GM21786 (cell line): ENCODE measurements around the gene RABGAP1L.
"Not testable (repeated sequence)": the region's sequence is repeated elsewhere in the genome, so short reads cannot be mapped to it uniquely, and the experiment has no call there.

Source experiments
- ATAC-seq: cut with Tn5 transposase; IDR thresholded peaks from one replicate; pipeline ENCODE4 v1.9.1; 2021; ENCODE audit not compliant: unreplicated experiment

Gene RABGAP1L

DNA sequence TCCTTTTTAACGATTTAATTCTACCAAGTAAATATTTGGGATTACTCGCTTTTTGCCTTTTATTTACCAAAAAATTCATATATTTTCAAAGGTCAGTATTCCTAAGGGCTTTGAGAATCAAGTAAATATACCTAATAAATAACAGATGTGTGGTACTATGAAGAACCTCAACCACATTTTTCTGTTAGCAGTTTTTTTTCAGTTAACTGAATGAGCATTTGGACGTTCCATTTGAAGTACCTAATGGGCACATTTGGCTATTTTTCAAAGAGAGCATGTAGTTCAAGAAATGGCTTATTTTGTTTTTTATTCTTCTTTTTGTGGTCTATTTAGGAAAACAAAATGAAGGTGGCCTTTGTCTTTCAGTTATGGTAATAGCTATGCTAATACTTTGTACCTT, 541.5 kb downstream of the RABGAP1L start:
- no peak for ATAC-seq

DNA sequence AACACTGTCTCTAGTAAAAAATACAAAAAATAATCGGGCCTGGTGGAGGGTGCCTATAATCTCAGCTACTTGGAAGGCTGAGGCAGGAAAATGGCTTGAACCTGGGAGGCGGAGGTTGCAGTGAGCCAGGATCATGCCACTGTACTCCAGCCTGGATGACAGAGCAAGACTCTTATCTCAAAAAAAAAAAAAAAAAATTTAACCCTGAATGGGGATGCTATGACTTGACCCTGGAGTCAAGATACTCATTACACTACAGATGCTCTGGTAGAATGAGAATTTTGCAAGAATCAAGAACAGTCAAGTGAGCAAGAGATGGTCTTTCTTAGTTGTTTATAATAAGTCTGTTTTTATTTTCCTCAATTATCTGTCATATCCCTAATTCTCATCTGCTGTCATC, 542.2 kb downstream of the RABGAP1L start:
- ATAC-seq, result no peak

DNA sequence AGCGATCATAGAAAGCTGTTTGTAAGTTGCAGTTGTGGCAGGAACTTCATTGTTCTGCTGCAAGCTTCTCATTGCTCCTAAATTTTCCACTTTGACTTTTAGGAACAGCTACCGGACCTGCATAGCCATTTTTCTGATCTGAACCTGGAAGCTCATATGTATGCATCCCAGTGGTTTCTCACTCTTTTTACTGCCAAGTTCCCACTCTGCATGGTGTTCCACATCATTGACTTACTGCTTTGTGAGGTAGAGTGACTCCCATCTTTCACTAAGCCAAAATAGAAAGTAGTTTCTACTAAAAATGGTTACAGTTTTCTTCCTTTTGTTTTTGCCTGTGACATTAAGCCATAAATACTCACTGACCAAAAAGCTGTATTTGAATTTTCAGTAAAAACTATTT, 542.7 kb downstream of the RABGAP1L start:
- no peak for ATAC-seq

DNA sequence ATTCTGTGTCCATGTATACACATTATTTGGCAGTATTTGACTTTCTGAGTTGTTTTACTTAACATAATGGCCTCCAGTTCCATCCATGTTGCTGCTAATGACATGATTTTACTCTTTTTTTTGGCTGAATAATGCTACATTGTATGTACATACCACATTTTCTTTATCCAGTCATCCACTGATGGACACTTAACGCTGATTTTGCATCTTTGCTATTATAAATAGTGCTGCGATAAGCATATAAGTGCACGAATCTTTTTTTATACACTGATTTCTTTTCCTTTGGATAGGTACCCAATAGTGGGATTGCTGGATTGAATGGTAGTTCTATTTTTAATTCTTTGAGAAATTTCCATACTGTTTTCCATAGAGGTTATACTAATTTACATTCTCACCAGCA, 544.0 kb downstream of the RABGAP1L start:
- no peak for ATAC-seq

DNA sequence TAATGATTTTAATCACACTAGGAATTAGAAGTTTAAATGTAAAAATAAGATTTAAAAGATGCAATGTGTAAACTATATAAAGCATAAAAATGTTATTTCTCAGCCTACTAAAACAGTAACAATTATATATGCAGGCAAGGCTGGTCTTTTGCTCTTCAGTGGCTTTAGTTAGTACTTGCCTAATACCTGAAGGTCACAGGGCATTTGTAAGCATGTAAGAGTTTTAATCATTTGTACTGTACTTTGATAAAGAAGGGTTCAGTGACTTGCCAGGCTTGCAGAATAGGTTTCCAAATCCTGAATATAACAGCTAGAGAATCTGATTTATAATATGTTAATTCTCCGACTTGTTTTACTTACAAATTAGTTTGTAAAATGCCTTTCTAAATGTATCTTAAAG, 545.0 kb downstream of the RABGAP1L start:
- no peak for ATAC-seq

DNA sequence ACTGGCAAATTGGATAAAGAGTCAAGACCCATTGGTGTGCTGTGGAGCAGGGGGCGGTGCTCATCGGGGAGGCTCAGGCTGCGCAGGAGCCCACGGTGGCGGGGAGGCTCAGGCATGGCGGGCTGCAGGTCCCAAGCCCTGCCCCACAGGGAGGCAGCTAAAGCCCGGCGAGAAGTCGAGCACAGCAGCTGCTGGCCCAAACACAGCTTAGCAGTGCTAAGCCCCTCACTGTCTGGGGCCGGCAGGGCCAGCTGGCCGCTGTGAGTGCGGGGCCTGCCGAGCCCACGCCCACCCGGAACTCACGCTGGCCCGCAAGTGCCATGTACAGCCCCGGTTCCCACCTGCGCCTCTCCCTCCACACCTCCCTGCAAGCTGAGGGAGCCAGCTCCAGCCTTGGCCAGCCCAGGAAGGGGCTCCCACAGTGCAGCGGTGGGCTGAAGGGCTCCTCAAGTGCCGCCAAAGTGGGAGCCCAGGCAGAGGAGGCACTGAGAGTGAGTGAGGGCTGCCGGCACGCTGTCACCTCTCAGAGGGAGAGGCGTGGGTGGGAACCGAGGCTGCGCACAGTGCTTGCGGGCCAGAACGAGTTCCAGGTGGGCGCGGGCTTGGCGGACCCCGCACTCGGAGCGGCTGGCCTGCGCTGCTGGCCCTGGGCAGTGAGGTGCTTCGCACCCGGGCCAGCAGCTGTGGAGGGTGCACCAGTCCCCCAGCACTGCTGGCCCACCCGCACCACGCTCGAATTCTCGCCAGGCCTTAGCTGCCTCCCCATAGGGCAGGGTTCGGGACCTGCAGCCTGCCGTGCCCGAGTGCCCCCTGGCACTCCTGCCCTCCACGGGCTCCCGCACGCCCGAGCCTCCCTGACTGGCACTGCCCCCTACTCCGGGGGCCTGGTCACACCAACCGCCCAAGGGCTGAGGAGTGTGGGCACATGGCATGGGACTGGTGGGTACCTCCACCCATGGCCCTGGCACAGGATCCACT, 551.8 kb downstream of the RABGAP1L start:
- no peak for ATAC-seq

DNA sequence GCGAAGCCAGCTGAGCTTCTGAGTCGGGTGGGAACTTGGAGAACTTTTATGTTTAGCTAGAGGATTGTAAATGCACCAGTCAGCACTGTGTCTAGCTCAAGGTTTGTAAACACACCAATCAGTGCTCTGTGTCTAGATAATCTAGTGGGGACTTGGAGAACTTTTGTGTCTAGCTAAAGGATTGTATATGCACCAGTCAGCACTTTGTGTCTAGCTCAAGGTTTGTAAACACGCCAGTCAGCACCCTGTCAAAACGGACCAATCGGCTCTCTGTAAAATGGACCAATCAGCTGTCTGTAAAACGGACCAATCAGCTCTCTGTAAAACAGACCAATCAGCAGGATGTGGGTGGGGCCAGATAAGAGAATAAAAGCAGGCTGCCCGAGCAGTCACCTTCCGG, 552.5 kb downstream of the RABGAP1L start:
- ATAC-seq, result not testable (repeated sequence)

DNA sequence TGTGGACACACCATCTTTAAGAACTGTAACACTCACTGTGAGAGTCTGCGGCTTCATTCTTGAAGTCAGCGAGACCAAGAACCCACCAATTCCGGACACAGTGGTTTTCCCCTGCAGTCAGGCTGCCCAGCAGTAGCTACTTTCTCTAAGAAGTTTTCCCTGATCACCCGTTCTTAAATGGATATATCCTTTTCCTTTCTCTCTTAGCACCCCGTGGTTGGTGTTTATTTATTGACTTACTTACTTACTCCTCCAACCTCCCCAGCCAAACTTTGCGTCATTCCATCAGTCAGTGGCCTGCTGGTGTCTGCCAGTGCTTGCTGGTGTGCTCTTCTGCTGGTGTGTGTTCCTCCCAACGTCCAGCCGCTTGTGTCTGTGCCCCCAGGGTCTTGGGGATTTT, 553.2 kb downstream of the RABGAP1L start:
- ATAC-seq, result no peak

DNA sequence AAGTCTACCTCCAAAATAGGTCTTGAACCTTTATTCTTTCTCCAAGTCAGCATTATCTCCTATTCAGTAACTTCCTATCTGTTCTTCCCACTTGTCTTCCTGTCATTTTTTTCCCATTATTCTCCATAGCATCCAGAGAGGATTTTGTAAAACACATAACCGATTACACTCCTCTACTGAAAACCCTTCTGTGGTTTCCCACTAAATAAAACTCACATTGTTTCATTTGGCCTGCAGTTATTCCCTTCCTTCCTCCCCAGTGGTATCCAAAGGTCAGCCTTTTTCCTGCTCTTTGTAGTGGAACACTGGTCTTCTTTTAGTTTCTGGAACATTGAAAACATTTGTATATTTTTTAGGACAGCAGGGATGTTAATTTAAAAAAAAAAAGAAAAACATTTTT, 554.5 kb downstream of the RABGAP1L start:
- ATAC-seq, result no peak

DNA sequence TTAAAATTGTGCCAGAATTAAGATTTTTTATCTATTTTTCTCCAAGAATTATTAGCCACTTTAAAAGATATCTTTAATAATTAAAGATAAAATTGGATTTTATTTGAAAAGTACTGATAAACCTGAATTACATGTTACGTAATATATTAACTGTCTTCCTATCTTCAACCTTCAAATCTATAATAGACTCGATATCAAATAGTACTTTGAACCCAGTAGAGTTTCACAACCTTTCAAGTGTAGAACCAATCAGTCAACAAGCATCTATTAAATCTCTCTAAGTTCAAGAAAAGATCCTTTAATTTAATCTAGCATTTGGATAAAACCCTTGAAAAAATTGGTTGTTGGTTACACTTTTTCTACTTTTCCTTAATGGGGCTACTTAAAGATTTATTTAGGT, 559.9 kb downstream of the RABGAP1L start:
- ATAC-seq, result no peak

DNA sequence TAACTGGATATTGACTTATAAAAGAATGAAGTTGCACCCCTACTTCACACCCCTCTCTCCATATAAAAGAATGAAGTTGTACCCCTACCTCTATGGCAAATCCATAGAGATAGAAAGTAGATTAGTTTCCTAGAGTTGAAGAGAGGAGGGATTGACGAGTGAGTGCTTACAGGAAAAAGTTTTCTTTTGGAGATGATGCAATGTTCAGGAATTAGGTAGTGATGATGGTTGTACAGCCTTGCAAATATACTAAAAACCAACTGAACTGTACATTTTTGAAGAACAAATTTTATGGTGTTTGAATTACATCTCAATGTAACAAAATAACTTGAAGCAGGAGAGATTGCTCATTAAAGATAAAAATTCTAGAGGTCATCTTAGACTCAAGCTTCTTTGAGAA, 561.3 kb downstream of the RABGAP1L start:
- ATAC-seq, result no peak

DNA sequence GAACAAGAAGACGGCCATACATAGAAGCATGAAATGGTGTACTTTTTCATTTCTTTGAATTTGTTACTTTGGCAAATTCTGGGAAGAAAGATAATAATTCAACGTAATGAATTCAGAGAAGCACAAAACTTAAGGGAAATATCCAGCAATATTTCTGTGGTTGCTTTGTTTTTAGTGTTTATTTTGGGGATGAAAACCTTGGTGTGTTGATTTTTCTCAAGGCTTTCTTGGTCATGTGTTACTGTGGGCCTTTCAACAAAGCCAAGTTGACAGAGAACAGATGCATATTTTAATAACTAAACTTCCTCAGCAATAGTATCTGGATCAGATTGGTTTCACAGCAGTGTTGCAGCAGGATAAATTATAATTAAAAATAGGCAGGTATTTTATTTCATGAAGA, 561.9 kb downstream of the RABGAP1L start:
- ATAC-seq, result no peak

DNA sequence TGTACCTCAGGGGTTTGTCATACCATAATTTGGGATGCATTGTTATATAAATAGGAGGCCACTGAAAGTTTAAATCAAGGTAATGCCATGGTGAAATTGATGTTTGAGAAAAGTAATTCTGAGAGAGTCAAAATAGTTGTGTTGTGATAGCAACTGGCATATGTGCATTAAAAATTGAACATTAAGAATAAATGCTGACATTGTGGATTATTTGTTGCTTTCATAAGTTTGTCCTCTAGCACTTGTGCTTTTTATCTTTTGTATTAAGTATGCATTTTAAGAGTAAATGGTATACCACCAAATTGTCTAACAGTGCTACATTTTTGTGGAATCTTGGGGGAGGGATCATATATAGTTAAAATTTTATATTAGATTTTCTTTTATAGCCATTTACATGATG, 564.5 kb downstream of the RABGAP1L start:
- ATAC-seq, result no peak

DNA sequence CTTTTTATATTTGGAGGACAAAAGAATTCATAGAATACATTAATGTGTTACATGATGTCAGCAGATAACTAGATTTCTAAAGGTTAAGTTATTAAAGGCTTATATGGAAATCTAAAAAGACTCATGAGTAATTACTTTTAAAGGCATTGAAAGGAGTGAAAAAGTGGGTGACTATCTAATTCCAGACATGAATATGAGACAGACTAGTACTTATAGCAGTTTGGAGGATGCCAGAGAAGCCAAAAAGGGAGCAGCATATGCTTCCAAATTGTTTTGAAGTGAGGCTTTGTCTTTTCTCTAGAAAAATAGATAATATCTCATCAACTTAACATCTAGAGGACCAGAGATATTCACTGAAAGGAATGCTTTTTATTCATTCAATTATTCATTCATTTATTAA, 564.9 kb downstream of the RABGAP1L start:
- no peak for ATAC-seq

DNA sequence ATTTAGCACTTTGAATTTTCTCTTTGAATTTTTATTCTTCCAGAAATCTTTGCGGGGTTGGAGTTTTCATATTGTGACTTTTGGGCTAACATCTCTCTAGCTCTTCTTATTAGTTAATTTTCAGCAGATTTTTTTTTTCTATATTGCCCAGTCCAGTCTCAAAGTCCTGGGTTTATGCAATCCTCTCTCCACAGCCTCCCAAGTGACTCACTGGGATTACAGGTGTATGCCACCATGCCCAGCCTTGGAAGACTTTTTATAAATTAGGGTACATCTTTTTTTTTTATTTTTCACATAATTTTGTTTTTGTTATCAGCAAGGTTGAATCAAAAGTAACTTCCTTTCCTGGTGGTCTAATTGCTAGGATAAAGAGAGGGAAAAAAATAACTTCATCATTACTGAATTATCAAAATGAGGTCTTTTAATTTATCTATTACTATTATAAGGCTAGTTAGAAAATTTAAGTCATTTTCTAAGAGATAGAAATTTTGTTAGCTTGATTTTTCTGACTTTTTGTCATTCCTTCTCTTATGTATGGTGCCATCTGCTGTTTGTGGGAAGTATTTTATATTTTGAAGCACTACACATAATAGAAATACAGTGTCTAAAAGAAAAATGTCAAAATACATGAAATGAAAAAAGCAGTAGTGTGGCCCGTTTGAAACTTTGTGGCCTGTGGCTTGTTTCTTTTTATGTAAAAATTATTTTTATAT, 567.0 kb downstream of the RABGAP1L start:
- no peak for ATAC-seq

DNA sequence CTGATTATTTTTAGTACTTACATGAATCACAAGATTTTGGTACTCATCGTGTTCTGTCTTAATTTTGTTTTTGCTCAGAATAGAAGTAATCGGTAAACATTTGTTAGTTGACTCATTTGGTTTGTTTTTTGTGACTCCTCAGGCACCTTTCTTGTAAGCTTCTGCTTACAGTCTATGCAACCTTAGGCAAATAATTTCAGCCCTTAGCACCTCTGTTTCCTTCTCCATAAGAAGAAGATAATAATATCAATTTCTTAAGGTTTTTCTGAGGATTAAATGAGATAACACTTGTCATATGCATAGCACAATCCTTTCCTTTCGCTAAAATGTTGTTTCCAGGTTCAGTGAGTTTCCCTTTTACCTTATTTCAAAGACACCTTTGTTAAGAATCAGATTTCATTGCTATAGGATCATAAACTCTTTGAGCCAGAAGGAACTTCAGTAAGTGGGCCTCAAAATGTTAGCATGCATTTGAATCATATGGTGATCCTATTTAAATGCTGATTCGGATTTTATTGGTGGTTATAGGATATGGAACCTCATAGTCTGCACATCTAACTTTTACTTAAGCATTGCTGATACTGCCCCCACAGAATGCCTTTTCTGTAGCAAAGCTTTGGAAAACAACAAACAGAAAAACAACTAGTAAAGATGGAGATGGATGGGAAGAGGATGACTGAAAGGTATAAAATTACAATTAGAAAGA, 567.7 kb downstream of the RABGAP1L start:
- no peak for ATAC-seq

DNA sequence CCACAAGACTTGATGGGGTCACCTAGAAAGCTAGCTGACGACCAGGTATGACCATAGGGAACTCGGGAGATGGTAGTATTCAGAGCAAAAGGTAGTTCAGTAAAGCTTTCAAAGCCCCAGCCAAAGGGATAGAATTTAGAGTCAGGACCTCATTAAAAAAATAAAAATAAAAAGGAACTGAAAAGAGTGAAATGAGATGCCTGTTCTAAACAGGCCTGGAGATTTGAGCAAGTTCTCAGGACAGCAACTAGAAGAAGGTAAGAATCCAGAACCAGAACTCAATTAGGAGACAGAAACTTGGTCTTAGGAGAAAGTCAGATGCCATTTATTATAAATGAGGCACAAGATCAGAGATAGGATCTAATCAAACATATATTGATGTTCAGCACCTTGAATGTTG, 575.0 kb downstream of the RABGAP1L start:
- no peak for ATAC-seq

DNA sequence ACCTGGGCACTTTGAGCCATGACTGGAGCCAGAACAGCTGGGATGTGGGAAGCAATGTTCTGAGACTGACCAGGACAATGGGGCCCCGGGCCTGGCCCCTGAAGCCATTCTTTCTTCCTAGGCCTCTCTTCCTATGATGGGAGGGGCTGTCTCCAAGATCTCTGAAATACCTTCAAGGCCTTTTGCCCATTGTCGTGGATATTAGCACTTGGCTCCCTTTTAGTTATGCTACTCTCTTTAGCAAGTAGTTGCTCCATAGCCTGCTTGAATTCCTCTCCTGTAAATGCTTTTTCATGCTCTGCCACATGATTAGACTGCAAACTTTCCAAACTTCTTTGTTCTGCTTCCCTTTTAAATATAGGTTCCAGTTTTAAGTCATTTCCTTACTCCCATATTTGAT, 577.5 kb downstream of the RABGAP1L start:
- no peak for ATAC-seq

DNA sequence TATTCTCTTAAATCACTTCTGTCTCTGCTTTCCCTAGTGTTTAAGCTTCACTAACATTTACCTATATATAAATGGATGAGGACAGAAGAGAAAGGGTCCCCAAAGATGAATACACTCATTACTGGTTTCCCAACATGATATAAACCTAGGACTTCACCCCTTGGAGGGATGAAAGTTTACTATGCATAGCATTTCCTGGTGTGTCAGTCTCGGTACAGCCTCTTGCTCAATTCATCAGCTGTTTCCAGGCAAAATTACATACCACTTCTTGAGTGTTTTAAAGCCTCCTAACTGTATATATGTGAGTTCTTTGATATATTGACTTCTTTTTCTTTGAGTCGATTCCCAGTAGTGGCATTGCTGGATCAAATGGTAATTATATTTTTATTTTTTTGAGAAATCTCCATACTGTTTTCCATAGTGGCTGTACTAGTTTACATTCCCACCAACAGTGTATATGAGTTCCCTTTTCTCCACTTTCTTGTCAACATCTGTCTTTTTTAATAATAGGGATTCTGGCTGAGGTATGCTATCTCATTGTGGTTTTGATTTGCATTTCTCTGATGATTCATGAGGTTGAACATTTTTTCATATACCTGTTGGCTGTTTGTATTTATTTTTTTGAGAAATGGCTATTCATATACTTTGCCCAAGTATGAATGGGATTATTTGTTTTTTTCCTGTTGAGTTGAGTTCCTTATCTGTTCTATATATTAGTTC, 581.1 kb downstream of the RABGAP1L start:
- no peak for ATAC-seq

DNA sequence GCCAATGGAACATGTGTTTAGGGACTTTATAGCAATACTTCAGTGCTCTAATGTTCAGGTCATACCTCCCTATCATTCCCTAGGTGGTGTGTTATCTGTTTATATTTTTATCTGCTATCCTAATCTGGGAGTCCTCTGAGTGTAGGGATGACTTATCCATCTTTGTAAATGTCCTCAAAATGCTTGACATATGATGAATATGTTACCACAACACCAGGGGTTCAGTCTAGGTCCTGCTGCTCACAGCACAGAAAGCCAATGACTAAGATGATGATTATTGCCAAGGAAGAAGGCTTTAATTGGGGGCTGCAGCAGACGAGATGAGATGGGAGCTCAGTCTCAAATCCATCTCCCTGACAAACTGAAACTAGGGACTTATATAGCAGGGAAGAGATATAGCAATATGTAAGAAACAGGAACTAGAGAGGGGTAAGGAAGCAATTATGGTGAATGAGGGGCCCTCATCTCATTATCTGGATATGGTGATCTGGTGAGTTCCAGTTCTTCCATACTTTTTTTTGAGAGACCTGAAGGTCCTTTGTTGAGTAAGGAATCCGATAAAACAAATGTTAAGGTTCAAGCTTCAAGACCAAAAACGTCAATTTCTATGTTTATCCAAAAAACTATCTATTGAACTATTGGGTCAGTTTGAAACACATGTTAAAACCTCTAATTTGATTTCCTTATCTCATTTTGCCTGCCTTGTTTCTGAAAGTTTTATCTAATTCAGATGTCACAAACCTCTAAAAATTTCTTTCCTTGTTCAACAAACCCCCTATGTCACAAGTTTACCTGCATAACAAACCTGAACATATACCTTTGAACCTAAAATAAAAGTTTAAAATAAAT, 583.7 kb downstream of the RABGAP1L start:
- no peak for ATAC-seq
